ENCODE data around the gene PDE4B.

- TF ChIP-seq POLR2A (IDR thresholded peaks at IDR 0.05) (no peak), CTCF (IDR thresholded peaks at IDR 0.05) (no peak)
These were observed 153.7 kb downstream of the PDE4B start for GRCh38 chr1:65946376-65946775.
